ENCODE data around the gene CTRB1. TPM values are rescaled to one million over a fixed set of nuclear protein-coding genes. Genes with fewer than 3 reads are reported as not detected.

CTRB1 gene
- total and polyA plus RNA-seq, 2 of the 13 experiments (the other 11 are each of a cell fraction or from before 2014, with no cell fraction given): not detected

- TF ChIP-seq ZNF318 (CRISPR knock-in tag; IDR thresholded peaks at IDR 0.05): no peak
- TF ChIP-seq DPF2 (CRISPR knock-in tag; IDR thresholded peaks at IDR 0.05; ENCODE audit: borderline replicate concordance, low read depth): no peak
- TF ChIP-seq MXD3 (CRISPR knock-in tag; IDR thresholded peaks at IDR 0.05): no peak
- no peak for TF ChIP-seq GPN1 (CRISPR knock-in tag; IDR thresholded peaks at IDR 0.05; ENCODE audit: borderline replicate concordance)
- no peak for TF ChIP-seq ZFP36L1 (CRISPR knock-in tag; IDR thresholded peaks at IDR 0.05)
- TF ChIP-seq HMG20A (CRISPR knock-in tag; IDR thresholded peaks at IDR 0.05; ENCODE audit: borderline replicate concordance): no peak
- TF ChIP-seq SKI (IDR thresholded peaks at IDR 0.05; ENCODE audit: partially characterized antibody): no peak
- no peak for TF ChIP-seq ZNF326 (CRISPR knock-in tag; IDR thresholded peaks at IDR 0.05; ENCODE audit: borderline replicate concordance)
- TF ChIP-seq XBP1 (CRISPR knock-in tag; IDR thresholded peaks at IDR 0.05): no peak
- TF ChIP-seq TCF7 (IDR thresholded peaks at IDR 0.05; ENCODE audit: low read depth): no peak
- no peak for TF ChIP-seq PLRG1 (conservative IDR thresholded peaks at IDR 0.05)
- TF ChIP-seq ZNF577 (CRISPR knock-in tag; IDR thresholded peaks at IDR 0.05; ENCODE audit: borderline replicate concordance, low read depth): no peak
- no peak; the same call in 1 of the 2 replicates for TF ChIP-seq ZNF891 (CRISPR knock-in tag; IDR thresholded peaks at IDR 0.05)
- TF ChIP-seq MLXIP (CRISPR knock-in tag; IDR thresholded peaks at IDR 0.05; ENCODE audit: borderline replicate concordance): no peak
- 0 out of 2 replicates have a peak, but pooled peaks have one; percentile 7 for TF ChIP-seq ZNF547 (CRISPR knock-in tag; IDR thresholded peaks at IDR 0.05)
- no peak for TF ChIP-seq ZNF670 (CRISPR knock-in tag; IDR thresholded peaks at IDR 0.05; ENCODE audit: borderline replicate concordance)
- TF ChIP-seq BORCS8-MEF2B (CRISPR knock-in tag; IDR thresholded peaks at IDR 0.05): no peak
- no peak for TF ChIP-seq NFYB (CRISPR knock-in tag; IDR thresholded peaks at IDR 0.05)
These were observed 46.5 kb downstream of the CTRB1 start (continued) for GRCh38 chr16:75264999-75265910.
